ENCODE results near the gene SEMA4A. TPM values are rescaled to one million over a fixed set of nuclear protein-coding genes. Genes with fewer than 3 reads are reported as not detected.

SEMA4A gene
- total and polyA plus RNA-seq, 2 of the 8 experiments (the other 6 are each of a cell fraction or from before 2014, with no cell fraction given): 7.3 to 10.6 TPM

DNA sequence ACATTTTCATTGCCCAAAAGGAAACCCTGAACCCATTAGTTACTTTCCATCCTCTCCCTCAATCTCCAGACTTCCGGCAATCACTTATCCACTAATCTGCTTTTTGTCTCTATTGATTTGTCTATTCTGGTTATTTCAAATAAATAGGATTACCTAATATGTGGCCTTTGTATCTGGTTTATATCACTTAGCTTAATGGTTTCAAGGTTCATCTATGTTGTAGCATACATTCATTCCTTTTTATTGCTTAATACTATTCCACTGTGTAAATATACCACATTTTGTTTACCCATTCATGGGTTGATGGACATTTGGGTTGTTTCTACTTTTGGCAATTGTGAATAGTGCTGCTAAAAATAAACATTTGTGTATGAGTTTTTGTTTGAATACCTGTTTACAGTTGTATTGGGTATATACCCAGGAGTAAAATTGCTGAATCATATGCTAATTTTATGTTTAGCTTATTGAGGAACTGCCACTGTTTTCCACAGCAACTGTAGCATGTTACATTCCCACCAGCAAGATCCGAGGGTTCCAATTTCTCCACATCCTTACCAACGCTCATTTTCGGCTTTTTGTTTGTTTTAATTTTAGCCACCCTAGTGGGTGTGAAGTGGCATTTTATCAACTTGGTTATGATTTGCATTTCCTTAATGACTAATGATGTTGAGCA, 38.0 kb downstream of the SEMA4A start (continued):
- no peak for TF ChIP-seq CHD7 (IDR thresholded peaks at IDR 0.05; ENCODE audit: insufficient replicate concordance, low read length)
- no peak for TF ChIP-seq CREB1 (IDR thresholded peaks at IDR 0.05)
- TF ChIP-seq SIN3A (conservative IDR thresholded peaks at IDR 0.05 in 1 of 2, IDR thresholded peaks at IDR 0.05 in 1 of 2; ENCODE audit: low read depth in 1 of 2, low read length in 2 of 2): no peak
- no peak for TF ChIP-seq EGR1 (IDR thresholded peaks at IDR 0.05; ENCODE audit: borderline replicate concordance, low read depth, low read length)
- TF ChIP-seq CHD1 (IDR thresholded peaks at IDR 0.05; ENCODE audit: low read depth, low read length): no peak
- no peak for TF ChIP-seq TBP (IDR thresholded peaks at IDR 0.05; ENCODE audit: low read depth, low read length)
- TF ChIP-seq SRF (IDR thresholded peaks at IDR 0.05; ENCODE audit: low read depth, low read length): no peak
- no peak for TF ChIP-seq TCF12 (IDR thresholded peaks at IDR 0.05; ENCODE audit: low read depth, low read length)
- no peak for TF ChIP-seq POLR2AphosphoS5 (IDR thresholded peaks at IDR 0.05; ENCODE audit: low read depth, low read length)
- TF ChIP-seq NANOG (IDR thresholded peaks at IDR 0.05; ENCODE audit: insufficient read depth, low read depth, low read length, poor library complexity, severe bottlenecking): no peak
- TF ChIP-seq SP4 (IDR thresholded peaks at IDR 0.05; ENCODE audit: low read length): no peak
- no peak for TF ChIP-seq CEBPB (IDR thresholded peaks at IDR 0.05; ENCODE audit: low read depth, low read length)
